ENCODE data around the gene ZG16B.

The ZG16B gene

GRCh38 chr16:2804728-2805127 lies 25.4 kb upstream of the ZG16B start (continued):
- TF ChIP-seq PBX3 (CRISPR knock-in tag; IDR thresholded peaks at IDR 0.05) (no peak), ZNF639 (tag by site-specific recombination; IDR thresholded peaks at IDR 0.05) (no peak), ZNF768 (tag by site-specific recombination; IDR thresholded peaks at IDR 0.05) (no peak), ZNF707 (tag by site-specific recombination; IDR thresholded peaks at IDR 0.05) (no peak)

- ChIA-PET POLR2A (no interaction called here), CTCF (interaction anchor here (0.6 kb wide), 1 partner anchor 109 kb away, joined by 4 read pairs; no protein-coding TSS in a partner anchor)
- Histone ChIP-seq H3K4me1 (ENCODE audit: control insufficient read depth, insufficient read depth, low read length) (no peaks in the 10 kb centered on the region), H3K36me3 (ENCODE audit: control insufficient read depth in 2 of 2, insufficient read depth in 1 of 2, low read length in 2 of 2) (no peaks in the 10 kb centered on the region), H3K4me3 (ENCODE audit: low read depth, low read length) (no peak overlapping the region), H3K27ac (ENCODE audit: extremely low read depth, low read depth, low read length) (no peak overlapping the region), H3K9me3 (ENCODE audit: control insufficient read depth, insufficient read depth, low read depth, low read length) (no peaks in the 10 kb centered on the region)
- TF ChIP-seq ZNF175 (tag by site-specific recombination; IDR thresholded peaks at IDR 0.05) (no peak), ZFP3 (tag by site-specific recombination; IDR thresholded peaks at IDR 0.05; ENCODE audit: low read depth) (no peak), HOXA7 (CRISPR knock-in tag; IDR thresholded peaks at IDR 0.05; ENCODE audit: borderline replicate concordance) (no peak), ZEB2 (tag by site-specific recombination; IDR thresholded peaks at IDR 0.05) (no peak), ZNF518A (tag by site-specific recombination; conservative IDR thresholded peaks at IDR 0.05; ENCODE audit: low read depth) (no peak), ZNF530 (tag by site-specific recombination; IDR thresholded peaks at IDR 0.05; ENCODE audit: low read depth) (no peak), ZNF138 (tag by site-specific recombination; IDR thresholded peaks at IDR 0.05; ENCODE audit: borderline replicate concordance) (no peak), ZNF549 (tag by site-specific recombination; IDR thresholded peaks at IDR 0.05) (no peak), ZNF211 (tag by site-specific recombination; IDR thresholded peaks at IDR 0.05; ENCODE audit: low read depth) (no peak)
Observed at GRCh38 chr16:2806286-2806685, 23.8 kb upstream of the ZG16B start.

GRCh38 chr16:2808181-2808580 lies 21.9 kb upstream of the ZG16B start:
- Histone ChIP-seq H3K36me3 (ENCODE audit: control insufficient read depth in 2 of 2, insufficient read depth in 1 of 2, low read length in 2 of 2) (no peaks in the 10 kb centered on the region), H3K9me3 (ENCODE audit: control insufficient read depth, insufficient read depth, low read depth, low read length) (no peaks in the 10 kb centered on the region), H3K4me3 (ENCODE audit: low read depth, low read length) (no peak overlapping the region), H3K27ac (ENCODE audit: extremely low read depth, low read depth, low read length) (no peak overlapping the region), H3K4me1 (ENCODE audit: control insufficient read depth, insufficient read depth, low read length) (no peaks in the 10 kb centered on the region)
- ChIA-PET POLR2A (no interaction called here), CTCF (no interaction called here)
- TF ChIP-seq ZNF292 (tag by site-specific recombination; IDR thresholded peaks at IDR 0.05; ENCODE audit: borderline replicate concordance, low read depth) (no peak), ZNF549 (tag by site-specific recombination; IDR thresholded peaks at IDR 0.05) (no peak), IKZF3 (tag by site-specific recombination; IDR thresholded peaks at IDR 0.05) (no peak), ZNF623 (tag by site-specific recombination; IDR thresholded peaks at IDR 0.05) (peak; percentile 31; the same call in 1 of the 2 replicates), GLIS2 (tag by site-specific recombination; IDR thresholded peaks at IDR 0.05) (no peak)
